Measurements from ENCODE around the gene ZNF135.
A peak's percentile ranks its signal among the peaks of the same experiment; 100 is the strongest.

The ZNF135 gene

GRCh38 chr19:58037927-58038687, 21.0 kb upstream of the ZNF135 start:
- Histone ChIP-seq H3K27me3 (replicated peaks in 2 of 5; ENCODE audit: control insufficient read depth in 4 of 5, insufficient read depth in 5 of 5, low read length in 4 of 5) (peaks cover 0 to 16% (median 0%) of the 10 kb centered on the region in 5 experiments), H3K27ac (ENCODE audit: insufficient read depth in 1 of 2, low read depth in 1 of 2, low read length in 2 of 2, poor library complexity in 1 of 2, severe bottlenecking in 2 of 2) (no peak overlapping the region), H3K36me3 (ENCODE audit: control insufficient read depth in 4 of 4, insufficient read depth in 4 of 4, low read length in 3 of 4) (no peaks in the 10 kb centered on the region), H3K9me3 (ENCODE audit: control extremely low read depth in 1 of 5, control insufficient read depth in 4 of 5, insufficient read depth in 2 of 5, low read depth in 1 of 5, low read length in 4 of 5) (peaks cover 0 to 66% (median 26%) of the 10 kb centered on the region in 5 experiments), H3K4me1 (ENCODE audit: control extremely low read depth in 1 of 4, control insufficient read depth in 4 of 4, insufficient read depth in 4 of 4, low read length in 3 of 4) (peaks cover 0 to 18% (median 3%) of the 10 kb centered on the region in 4 experiments), H3K4me3 (ENCODE audit: control insufficient read depth in 1 of 7, extremely low read depth in 1 of 7, insufficient read depth in 4 of 7, low read depth in 2 of 7, low read length in 6 of 7) (no peak overlapping the region)
- WGBS (ENCODE audit: insufficient coverage): 71% methylated on average over 34 of the region's 44 CpGs
- CTCF ChIA-PET: interaction anchor here (0.9 kb wide), 1 partner anchor 158 kb away, joined by 3 read pairs; no protein-coding TSS in a partner anchor
- DNase-seq: no peak
- POLR2A ChIA-PET: interaction anchor here (0.5 kb wide), 1 partner anchor 60 kb away, joined by 3 read pairs; the partner anchor contains the start of gene ZSCAN18

GRCh38 chr19:58038688-58039204, 20.3 kb upstream of the ZNF135 start:
- 27% methylated on average over 5 of the region's 8 CpGs for WGBS (ENCODE audit: insufficient coverage)
- ChIA-PET CTCF (interaction anchor here (0.9 kb wide), 1 partner anchor 158 kb away, joined by 3 read pairs; no protein-coding TSS in a partner anchor), POLR2A (no interaction called here)
- peaks cover 0 to 18% (median 0%) of the 10 kb centered on the region in 5 experiments for H3K27me3 ChIP-seq (replicated peaks in 2 of 5; ENCODE audit: control insufficient read depth in 4 of 5, insufficient read depth in 5 of 5, low read length in 4 of 5)
- H3K36me3 ChIP-seq (ENCODE audit: control insufficient read depth in 4 of 4, insufficient read depth in 4 of 4, low read length in 3 of 4): no peaks in the 10 kb centered on the region
- H3K4me3 ChIP-seq (ENCODE audit: control insufficient read depth in 1 of 7, extremely low read depth in 1 of 7, insufficient read depth in 4 of 7, low read depth in 2 of 7, low read length in 6 of 7): no peak overlapping the region
- H3K4me1 ChIP-seq (ENCODE audit: control extremely low read depth in 1 of 4, control insufficient read depth in 4 of 4, insufficient read depth in 4 of 4, low read length in 3 of 4): peaks cover 0 to 13% (median under 1%) of the 10 kb centered on the region in 4 experiments
- H3K9me3 ChIP-seq (ENCODE audit: control extremely low read depth in 1 of 5, control insufficient read depth in 4 of 5, insufficient read depth in 2 of 5, low read depth in 1 of 5, low read length in 4 of 5): peaks cover 0 to 65% (median 32%) of the 10 kb centered on the region in 5 experiments
- peak in 2 of 3 donors; percentile 29 to 45 for DNase-seq
- H3K27ac ChIP-seq (ENCODE audit: insufficient read depth in 1 of 2, low read depth in 1 of 2, low read length in 2 of 2, poor library complexity in 1 of 2, severe bottlenecking in 2 of 2): no peak overlapping the region

GRCh38 chr19:58040751-58041525, 18.1 kb upstream of the ZNF135 start:
- Histone ChIP-seq H3K9me3 (ENCODE audit: control extremely low read depth in 1 of 5, control insufficient read depth in 4 of 5, insufficient read depth in 2 of 5, low read depth in 1 of 5, low read length in 4 of 5) (peaks cover 0 to 73% (median 50%) of the 10 kb centered on the region in 5 experiments), H3K27me3 (replicated peaks in 2 of 5; ENCODE audit: control insufficient read depth in 4 of 5, insufficient read depth in 5 of 5, low read length in 4 of 5) (peaks cover 0 to 13% (median 0%) of the 10 kb centered on the region in 5 experiments)
- POLR2A ChIA-PET: no interaction called here

GRCh38 chr19:58042495-58043340, 16.4 kb upstream of the ZNF135 start:
- 45% methylated on average over 39 of the region's 54 CpGs for WGBS (ENCODE audit: insufficient coverage)
- H3K27ac ChIP-seq (ENCODE audit: insufficient read depth in 1 of 2, low read depth in 1 of 2, low read length in 2 of 2, poor library complexity in 1 of 2, severe bottlenecking in 2 of 2): no peak overlapping the region
- peaks cover 0 to 13% (median 0%) of the 10 kb centered on the region in 4 experiments for H3K4me1 ChIP-seq (ENCODE audit: control extremely low read depth in 1 of 4, control insufficient read depth in 4 of 4, insufficient read depth in 4 of 4, low read length in 3 of 4)
- no peak overlapping the region for H3K4me3 ChIP-seq (ENCODE audit: control insufficient read depth in 1 of 7, extremely low read depth in 1 of 7, insufficient read depth in 4 of 7, low read depth in 2 of 7, low read length in 6 of 7)
- peaks cover 1 to 80% (median 67%) of the 10 kb centered on the region in 5 experiments for H3K9me3 ChIP-seq (ENCODE audit: control extremely low read depth in 1 of 5, control insufficient read depth in 4 of 5, insufficient read depth in 2 of 5, low read depth in 1 of 5, low read length in 4 of 5)
- POLR2A ChIA-PET: no interaction called here
- peak in 2 of 3 donors; percentile 41 to 55 for DNase-seq
- no peaks in the 10 kb centered on the region for H3K36me3 ChIP-seq (ENCODE audit: control insufficient read depth in 4 of 4, insufficient read depth in 4 of 4, low read length in 3 of 4)
- peaks cover 0 to 13% (median 0%) of the 10 kb centered on the region in 5 experiments for H3K27me3 ChIP-seq (replicated peaks in 2 of 5; ENCODE audit: control insufficient read depth in 4 of 5, insufficient read depth in 5 of 5, low read length in 4 of 5)
- CTCF ChIA-PET: no interaction called here

More at GRCh38 chr19:58040751-58041525, 18.1 kb upstream of the ZNF135 start:
- no peak for DNase-seq
- 97% methylated on average over 20 of the region's 21 CpGs for WGBS (ENCODE audit: insufficient coverage)
- CTCF ChIA-PET: interaction anchor here (1.5 kb wide), 1 partner anchor 16 kb away, joined by 3 read pairs; no protein-coding TSS in a partner anchor
- no peak overlapping the region for H3K4me3 ChIP-seq (ENCODE audit: control insufficient read depth in 1 of 7, extremely low read depth in 1 of 7, insufficient read depth in 4 of 7, low read depth in 2 of 7, low read length in 6 of 7)
- no peak overlapping the region for H3K27ac ChIP-seq (ENCODE audit: insufficient read depth in 1 of 2, low read depth in 1 of 2, low read length in 2 of 2, poor library complexity in 1 of 2, severe bottlenecking in 2 of 2)
- H3K36me3 ChIP-seq (ENCODE audit: control insufficient read depth in 4 of 4, insufficient read depth in 4 of 4, low read length in 3 of 4): no peaks in the 10 kb centered on the region
- peaks cover 0 to 13% (median 0%) of the 10 kb centered on the region in 4 experiments for H3K4me1 ChIP-seq (ENCODE audit: control extremely low read depth in 1 of 4, control insufficient read depth in 4 of 4, insufficient read depth in 4 of 4, low read length in 3 of 4)

GRCh38 chr19:58044391-58044790, 14.7 kb upstream of the ZNF135 start:
- WGBS (ENCODE audit: insufficient coverage): 72% methylated on average over 34 of the region's 42 CpGs
- Histone ChIP-seq H3K9me3 (ENCODE audit: control extremely low read depth in 1 of 5, control insufficient read depth in 4 of 5, insufficient read depth in 2 of 5, low read depth in 1 of 5, low read length in 4 of 5) (peaks cover 6 to 82% (median 75%) of the 10 kb centered on the region in 5 experiments), H3K4me3 (ENCODE audit: control insufficient read depth in 1 of 7, extremely low read depth in 1 of 7, insufficient read depth in 4 of 7, low read depth in 2 of 7, low read length in 6 of 7) (no peak overlapping the region), H3K27ac (ENCODE audit: insufficient read depth in 1 of 2, low read depth in 1 of 2, low read length in 2 of 2, poor library complexity in 1 of 2, severe bottlenecking in 2 of 2) (no peak overlapping the region), H3K4me1 (ENCODE audit: control extremely low read depth in 1 of 4, control insufficient read depth in 4 of 4, insufficient read depth in 4 of 4, low read length in 3 of 4) (no peaks in the 10 kb centered on the region), H3K27me3 (replicated peaks in 2 of 5; ENCODE audit: control insufficient read depth in 4 of 5, insufficient read depth in 5 of 5, low read length in 4 of 5) (peaks cover 0 to 9% (median 0%) of the 10 kb centered on the region in 5 experiments), H3K36me3 (ENCODE audit: control insufficient read depth in 4 of 4, insufficient read depth in 4 of 4, low read length in 3 of 4) (no peaks in the 10 kb centered on the region)
- no peak for DNase-seq
- CTCF ChIA-PET: interaction anchor here (1.8 kb wide), 1 partner anchor 22 kb away, joined by 4 read pairs; no protein-coding TSS in a partner anchor
- POLR2A ChIA-PET: no interaction called here

GRCh38 chr19:58044886-58045285, 14.2 kb upstream of the ZNF135 start:
- no peak overlapping the region for H3K4me3 ChIP-seq (ENCODE audit: control insufficient read depth in 1 of 7, extremely low read depth in 1 of 7, insufficient read depth in 4 of 7, low read depth in 2 of 7, low read length in 6 of 7)
- 92% methylated on average over 26 of the region's 26 CpGs for WGBS (ENCODE audit: insufficient coverage)
- H3K36me3 ChIP-seq (ENCODE audit: control insufficient read depth in 4 of 4, insufficient read depth in 4 of 4, low read length in 3 of 4): no peaks in the 10 kb centered on the region
- POLR2A ChIA-PET: no interaction called here
- CTCF ChIA-PET: interaction anchor here (1.8 kb wide), 1 partner anchor 23 kb away, joined by 4 read pairs; no protein-coding TSS in a partner anchor
- no peak overlapping the region for H3K27ac ChIP-seq (ENCODE audit: insufficient read depth in 1 of 2, low read depth in 1 of 2, low read length in 2 of 2, poor library complexity in 1 of 2, severe bottlenecking in 2 of 2)
- peaks cover 6 to 86% (median 79%) of the 10 kb centered on the region in 5 experiments for H3K9me3 ChIP-seq (ENCODE audit: control extremely low read depth in 1 of 5, control insufficient read depth in 4 of 5, insufficient read depth in 2 of 5, low read depth in 1 of 5, low read length in 4 of 5)
- DNase-seq: no peak
- H3K27me3 ChIP-seq (replicated peaks in 2 of 5; ENCODE audit: control insufficient read depth in 4 of 5, insufficient read depth in 5 of 5, low read length in 4 of 5): peaks cover 0 to 9% (median 0%) of the 10 kb centered on the region in 5 experiments
- no peaks in the 10 kb centered on the region for H3K4me1 ChIP-seq (ENCODE audit: control extremely low read depth in 1 of 4, control insufficient read depth in 4 of 4, insufficient read depth in 4 of 4, low read length in 3 of 4)

Data from common myeloid progenitor, CD34-positive (primary cell).